Measurements from ENCODE around the gene C2CD3.

- no peak for TF ChIP-seq POLR2A (IDR thresholded peaks at IDR 0.05)
- no peak for TF ChIP-seq POLR2AphosphoS5 (IDR thresholded peaks at IDR 0.05)
- TF ChIP-seq CTCF (IDR thresholded peaks at IDR 0.05) = no peak
- TF ChIP-seq EP300 (IDR thresholded peaks at IDR 0.05) = no peak
These were observed 166.6 kb downstream of the C2CD3 start for GRCh38 chr11:74004046-74004695.

Measured in upper lobe of left lung (tissue), 4 donors.